Upper lobe of left lung (tissue), 4 donors: ENCODE measurements around the gene CYBRD1.

Experiments
- EP300 ChIP-seq, 4 donors: sonication (generic); formaldehyde crosslinking; IDR thresholded peaks; one replicate each; pipeline ENCODE4 v1.5.1; 2017; ENCODE audit warnings: antibody characterized with exemption in 4 of 4, control low read depth in 2 of 4
- POLR2A ChIP-seq, 4 donors: fragments of 450-650 bp; IDR thresholded peaks; one replicate each; pipeline ENCODE4 v1.5.1; 2016 to 2017; ENCODE audit warnings: antibody characterized with exemption in 4 of 4, mild to moderate bottlenecking in 2 of 4

GRCh38 chr2:171547720-171548119 lies 25.4 kb downstream of the CYBRD1 start:
- no peak for TF ChIP-seq EP300 (IDR thresholded peaks at IDR 0.05)
- TF ChIP-seq POLR2A (IDR thresholded peaks at IDR 0.05), result no peak
